Measurements from ENCODE around the gene ITIH1.

The ITIH1 gene

DNA sequence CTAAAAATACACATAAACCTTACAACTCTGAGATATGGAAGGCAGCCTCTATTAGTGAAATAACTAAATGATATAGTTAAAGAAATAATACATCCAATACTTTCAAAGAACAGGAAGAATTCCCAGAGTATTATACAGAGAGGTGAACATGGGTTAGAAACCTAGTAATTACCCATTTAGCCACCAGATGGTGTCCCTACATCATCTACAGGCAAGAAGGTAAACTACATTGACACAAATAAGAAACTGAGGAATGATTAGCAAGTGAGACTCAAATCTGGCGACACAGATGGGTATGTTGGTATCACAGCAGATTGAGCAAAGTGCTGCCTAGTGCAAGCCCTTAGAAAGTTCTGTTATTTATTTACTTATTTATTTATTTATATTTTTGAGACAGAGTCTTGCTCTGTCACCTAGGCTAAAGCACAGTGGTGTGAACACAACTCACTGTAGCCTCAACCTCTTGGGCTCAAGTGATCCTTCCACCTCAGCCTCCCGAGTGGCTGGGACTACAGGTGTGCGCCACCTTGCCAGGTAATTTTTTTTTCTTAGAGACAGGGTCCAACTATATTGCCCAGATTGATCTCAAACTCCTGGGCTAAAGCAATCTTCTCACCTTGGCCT lies 34.9 kb upstream of the ITIH1 start:
- TF ChIP-seq, protein P1, sequence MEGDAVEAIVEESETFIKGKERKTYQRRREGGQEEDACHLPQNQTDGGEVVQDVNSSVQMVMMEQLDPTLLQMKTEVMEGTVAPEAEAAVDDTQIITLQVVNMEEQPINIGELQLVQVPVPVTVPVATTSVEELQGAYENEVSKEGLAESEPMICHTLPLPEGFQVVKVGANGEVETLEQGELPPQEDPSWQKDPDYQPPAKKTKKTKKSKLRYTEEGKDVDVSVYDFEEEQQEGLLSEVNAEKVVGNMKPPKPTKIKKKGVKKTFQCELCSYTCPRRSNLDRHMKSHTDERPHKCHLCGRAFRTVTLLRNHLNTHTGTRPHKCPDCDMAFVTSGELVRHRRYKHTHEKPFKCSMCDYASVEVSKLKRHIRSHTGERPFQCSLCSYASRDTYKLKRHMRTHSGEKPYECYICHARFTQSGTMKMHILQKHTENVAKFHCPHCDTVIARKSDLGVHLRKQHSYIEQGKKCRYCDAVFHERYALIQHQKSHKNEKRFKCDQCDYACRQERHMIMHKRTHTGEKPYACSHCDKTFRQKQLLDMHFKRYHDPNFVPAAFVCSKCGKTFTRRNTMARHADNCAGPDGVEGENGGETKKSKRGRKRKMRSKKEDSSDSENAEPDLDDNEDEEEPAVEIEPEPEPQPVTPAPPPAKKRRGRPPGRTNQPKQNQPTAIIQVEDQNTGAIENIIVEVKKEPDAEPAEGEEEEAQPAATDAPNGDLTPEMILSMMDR (conservative IDR thresholded peaks at IDR 0.05; ENCODE audit: control insufficient read depth, insufficient read depth, low read depth, low read length) = peak; percentile 65
- DNase-seq (ENCODE audit: low read depth) = peak; percentile 49

DNA sequence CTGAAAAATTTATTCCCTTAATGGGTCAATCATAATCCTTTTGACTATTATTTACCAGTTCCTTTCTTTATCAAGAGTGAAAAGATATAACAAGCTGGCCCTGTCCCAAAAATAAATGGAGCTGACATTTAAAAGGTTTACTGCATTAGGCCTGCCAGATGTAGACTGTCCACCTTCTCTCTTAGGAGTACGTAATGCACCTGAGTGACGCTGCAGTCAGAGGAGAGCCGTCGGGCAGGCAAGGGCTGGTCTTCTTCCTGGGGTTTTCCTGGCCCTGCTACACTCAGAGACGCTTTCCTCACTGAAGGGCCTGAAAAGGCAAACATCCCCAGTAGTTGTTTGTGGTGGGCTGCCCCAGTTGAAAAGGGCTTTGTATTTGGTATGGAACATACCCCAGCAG lies 34.2 kb upstream of the ITIH1 start:
- TF ChIP-seq, protein P1 (conservative IDR thresholded peaks at IDR 0.05; ENCODE audit: control insufficient read depth, insufficient read depth, low read depth, low read length) = no peak
- no peak overlapping the region for H3K4me3 ChIP-seq (ENCODE audit: control insufficient read depth, low read depth, low read length)
- no peak for DNase-seq (ENCODE audit: low read depth)

More for the DNA sequence above, 34.9 kb upstream of the ITIH1 start:
- no peak overlapping the region for H3K4me3 ChIP-seq (ENCODE audit: control insufficient read depth, low read depth, low read length)

DNA sequence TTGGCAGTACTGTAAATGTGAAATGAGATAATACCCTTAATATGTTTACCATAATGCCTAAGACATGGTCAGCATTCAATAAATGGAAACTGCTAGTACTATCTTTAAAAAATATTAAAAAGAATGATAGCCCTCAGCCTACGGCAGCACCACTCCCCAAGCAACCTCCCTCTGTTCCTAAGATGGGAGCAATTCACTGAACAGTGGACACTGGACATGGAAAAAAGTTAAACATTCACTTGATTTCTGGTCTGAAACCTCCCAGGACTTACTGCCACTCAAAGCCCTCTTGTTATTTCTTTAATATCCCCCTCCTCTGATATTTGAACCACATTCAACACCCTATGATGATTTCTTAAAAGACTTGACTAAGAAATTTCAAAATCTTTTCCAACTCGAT lies 33.7 kb upstream of the ITIH1 start:
- H3K4me3 ChIP-seq (ENCODE audit: control insufficient read depth, low read depth, low read length) = no peak overlapping the region
- DNase-seq (ENCODE audit: low read depth) = no peak
- TF ChIP-seq, protein P1 (conservative IDR thresholded peaks at IDR 0.05; ENCODE audit: control insufficient read depth, insufficient read depth, low read depth, low read length) = no peak

DNA sequence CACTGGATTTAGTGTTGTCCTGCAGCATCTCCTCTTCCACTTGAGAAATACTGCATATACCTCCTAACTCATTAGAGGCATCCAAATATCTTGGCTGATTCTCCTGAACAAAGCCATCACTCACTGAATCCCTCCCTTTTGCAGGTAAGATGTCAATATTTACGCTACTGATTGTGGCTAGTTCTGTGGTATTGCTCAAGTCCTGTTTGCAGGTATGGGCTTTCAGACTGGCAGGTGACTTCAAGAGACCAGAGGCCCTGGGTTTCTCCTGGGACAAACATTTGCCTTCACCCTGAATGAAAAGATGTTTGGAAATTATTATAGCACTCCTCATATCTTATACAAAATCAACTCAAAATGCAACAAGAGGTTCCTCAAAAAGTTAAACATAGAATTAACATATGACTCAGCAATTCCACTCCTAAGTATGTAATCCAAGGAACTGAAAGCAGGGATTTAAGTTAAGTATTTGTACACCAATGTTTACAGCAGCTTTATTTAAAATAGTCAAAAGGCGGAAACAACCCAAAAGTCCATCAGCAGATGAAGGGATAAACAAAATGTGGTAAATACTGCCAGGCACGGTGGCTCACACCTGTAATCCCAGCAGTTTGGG lies 25.2 kb upstream of the ITIH1 start:
- no peak for DNase-seq (ENCODE audit: low read depth)
- TF ChIP-seq, protein P1 (conservative IDR thresholded peaks at IDR 0.05; ENCODE audit: control insufficient read depth, insufficient read depth, low read depth, low read length) = no peak
- no peak overlapping the region for H3K4me3 ChIP-seq (ENCODE audit: control insufficient read depth, low read depth, low read length)

DNA sequence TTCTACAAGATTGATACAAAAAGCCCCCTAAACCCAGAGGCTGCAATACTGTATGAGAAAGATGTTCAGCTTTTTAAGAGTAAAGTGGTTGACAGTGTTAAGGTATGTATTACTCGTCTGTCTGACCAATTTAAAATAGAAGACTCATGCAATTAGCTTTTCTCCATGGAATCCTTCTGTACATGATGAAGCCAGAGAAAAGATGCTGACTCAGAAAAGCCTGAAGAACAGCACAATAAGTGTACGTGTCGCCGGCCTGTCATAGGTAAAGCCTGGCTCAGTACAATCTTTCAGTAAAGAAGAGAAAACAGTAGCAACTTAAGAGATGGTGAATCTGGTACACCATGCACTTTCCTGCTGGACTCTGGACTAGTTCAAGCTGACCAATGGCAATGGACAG lies 23.0 kb upstream of the ITIH1 start:
- TF ChIP-seq, protein P1 (conservative IDR thresholded peaks at IDR 0.05; ENCODE audit: control insufficient read depth, insufficient read depth, low read depth, low read length) = no peak
- no peak for DNase-seq (ENCODE audit: low read depth)
- H3K4me3 ChIP-seq (ENCODE audit: control insufficient read depth, low read depth, low read length) = no peak overlapping the region

DNA sequence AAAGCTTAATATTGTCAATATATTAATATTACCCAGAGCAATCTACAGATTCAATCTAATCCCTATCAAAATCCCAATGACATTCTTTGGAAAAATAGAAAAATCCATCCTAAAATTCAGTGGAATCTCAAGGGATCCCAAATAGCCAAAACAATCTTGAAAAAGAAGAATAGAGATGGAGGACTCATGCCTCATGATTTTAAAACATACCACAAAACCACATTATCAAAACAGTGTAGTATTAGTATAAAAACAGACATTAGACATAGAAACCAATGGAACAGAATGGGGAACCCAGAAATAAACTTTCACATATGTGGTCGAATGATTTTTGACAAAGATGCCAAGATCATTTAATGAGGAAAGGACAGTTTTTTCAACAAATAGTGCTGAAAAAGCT lies 21.3 kb upstream of the ITIH1 start:
- TF ChIP-seq, protein P1 (conservative IDR thresholded peaks at IDR 0.05; ENCODE audit: control insufficient read depth, insufficient read depth, low read depth, low read length) = no peak
- DNase-seq (ENCODE audit: low read depth) = no peak

More for the DNA sequence above, 21.3 kb upstream of the ITIH1 start:
- no peak overlapping the region for H3K4me3 ChIP-seq (ENCODE audit: control insufficient read depth, low read depth, low read length)
